SK-N-SH (cell line): ENCODE measurements around the gene SCN3B. TPM values are rescaled to one million over a fixed set of nuclear protein-coding genes. Genes with fewer than 3 reads are reported as not detected.

ENCODE experiments used
- CTCF ChIA-PET: fragments of 300-600, 350-600 bp; formaldehyde crosslinking; extraction: SDS; loops from one replicate; lab custom pipeline; 2021; lab: Yijun Ruan, JAX
- POLR2A ChIA-PET: fragments of 350-600 bp; sonication (Branson Sonifier 250); formaldehyde crosslinking; extraction: SDS; loops from one replicate; lab custom pipeline; 2020; ENCODE audit warnings: antibody characterized with exemption, inconsistent platforms; lab: Yijun Ruan, JAX
- DNase-seq: peaks from one replicate; pipeline ENCODE4 v3.0.0; 2012
- H2AFZ ChIP-seq: fragments of 200-600 bp; sonication (generic); 2 replicates; pipeline ENCODE4 v1.8.1; 2016; ENCODE audit warnings: antibody characterized with exemption, mild to moderate bottlenecking, low read depth
- H3F3A ChIP-seq: fragments of 200-600 bp; sonication (generic); replicated peaks from 2 replicates; pipeline ENCODE3; 2016; ENCODE audit warnings: antibody characterized with exemption, mild to moderate bottlenecking; ENCODE audit not compliant: insufficient read depth
- H3K27ac ChIP-seq, 2 experiments: fragments of 200-500 bp in 1 of 2; fragments of 200-600 bp in 1 of 2; sonication (Bioruptor generic) in 1 of 2; sonication (generic), shearing (Covaris generic) in 1 of 2; 2 replicates each; pipeline versions ENCODE4 v1.5.1 to v1.6.1; 2014 to 2016; ENCODE audit warnings: low read depth in 2 of 2, inconsistent platforms in 1 of 2, low read length in 1 of 2, mild to moderate bottlenecking in 1 of 2, mixed read lengths in 1 of 2
- H3K27me3 ChIP-seq: fragments of 200-600 bp; sonication (generic), shearing (Covaris generic); 2 replicates; pipeline ENCODE4 v1.6.1; 2016; ENCODE audit warnings: mixed run types; ENCODE audit not compliant: insufficient read depth
- H3K36me3 ChIP-seq, 2 experiments: fragments of 200-500 bp in 1 of 2; fragments of 200-600 bp in 1 of 2; sonication (Bioruptor generic) in 1 of 2; sonication (generic) in 1 of 2; replicated peaks in 1 of 2; 2 replicates each; pipeline versions ENCODE3 to v1.5.1; 2014 to 2016; ENCODE audit warnings: low read length in 1 of 2, mild to moderate bottlenecking in 1 of 2; ENCODE audit not compliant: insufficient read depth in 2 of 2, control insufficient read depth in 1 of 2
- H3K4me1 ChIP-seq, 2 experiments: fragments of 200-500 bp in 1 of 2; fragments of 200-600 bp in 1 of 2; sonication (Bioruptor generic) in 1 of 2; sonication (generic), shearing (Covaris generic) in 1 of 2; 2 replicates each; pipeline versions ENCODE4 v1.5.1 to v1.6.1; 2014 to 2016; ENCODE audit warnings: low read depth in 1 of 2, low read length in 1 of 2, mixed run types in 1 of 2; ENCODE audit not compliant: insufficient read depth in 2 of 2, control insufficient read depth in 1 of 2
- H3K4me2 ChIP-seq: fragments of 200-600 bp; sonication (generic), shearing (Covaris generic); 2 replicates; pipeline ENCODE4 v1.6.1; 2017; ENCODE audit warnings: mixed run types
- H3K4me3 ChIP-seq, 2 experiments: fragments of 200-500 bp in 1 of 2; fragments of 200-600 bp in 1 of 2; sonication (Bioruptor generic) in 1 of 2; sonication (generic), shearing (Covaris generic) in 1 of 2; 2 replicates each; pipeline versions ENCODE4 v1.5.1 to v1.8.1; 2014 to 2016; ENCODE audit warnings: low read depth in 2 of 2, inconsistent platforms in 1 of 2, low read length in 1 of 2, mild to moderate bottlenecking in 1 of 2, mixed read lengths in 1 of 2, moderate library complexity in 1 of 2
- H3K79me2 ChIP-seq: fragments of 200-600 bp; sonication (generic); 2 replicates; pipeline ENCODE4 v1.8.1; 2017; ENCODE audit warnings: mild to moderate bottlenecking; ENCODE audit not compliant: insufficient read depth
- H3K9ac ChIP-seq: fragments of 200-600 bp; sonication (generic); 2 replicates; pipeline ENCODE4 v1.6.1; 2017; ENCODE audit warnings: mixed run types
- H3K9me2 ChIP-seq: fragments of 200-600 bp; sonication (generic); 2 replicates; pipeline ENCODE4 v1.6.1; 2017; ENCODE audit warnings: mixed run types
- H3K9me3 ChIP-seq: fragments of 200-600 bp; sonication (generic); 2 replicates; pipeline ENCODE4 v1.6.1; 2017; ENCODE audit warnings: mixed run types, mild to moderate bottlenecking, moderate library complexity
- H4K20me1 ChIP-seq: fragments of 200-600 bp; sonication (generic); 2 replicates; pipeline ENCODE4 v1.6.1; 2017; ENCODE audit warnings: mild to moderate bottlenecking, mixed run types; ENCODE audit not compliant: insufficient read depth
- CHD2 ChIP-seq: fragments of 150-350 bp; IDR thresholded peaks from 2 replicates; pipeline ENCODE4 v1.6.1; 2018; ENCODE audit warnings: low read length; ENCODE audit not compliant: partially characterized antibody
- FOSL2 ChIP-seq: IDR thresholded peaks from 2 replicates; pipeline ENCODE4 v1.4.0; 2012; ENCODE audit warnings: low read depth, mild to moderate bottlenecking, moderate library complexity, borderline replicate concordance
- FOXM1 ChIP-seq: IDR thresholded peaks from 2 replicates; pipeline ENCODE4 v1.4.0; 2012; ENCODE audit warnings: low read depth, mild to moderate bottlenecking
- MAX ChIP-seq: IDR thresholded peaks from 2 replicates; pipeline ENCODE4 v1.4.0; 2012; ENCODE audit warnings: low read depth
- MXI1 ChIP-seq: IDR thresholded peaks from 2 replicates; pipeline ENCODE4 v1.6.1; 2012; ENCODE audit warnings: mild to moderate bottlenecking, low read depth, low read length, improper control_type of control experiment
- NFIC ChIP-seq: IDR thresholded peaks from 2 replicates; pipeline ENCODE4 v1.4.0; 2012; ENCODE audit warnings: borderline replicate concordance
- NRF1 ChIP-seq: IDR thresholded peaks from 2 replicates; pipeline ENCODE4 v1.6.1; 2012; ENCODE audit warnings: low read depth, mild to moderate bottlenecking, low read length
- POLR2AphosphoS5 ChIP-seq: IDR thresholded peaks from 2 replicates; pipeline ENCODE4 v1.6.1; 2012; ENCODE audit warnings: low read depth, low read length
- RAD21 ChIP-seq: IDR thresholded peaks from 2 replicates; pipeline ENCODE4 v1.6.1; 2012; ENCODE audit warnings: mild to moderate bottlenecking, low read length
- RCOR1 ChIP-seq: fragments of 150-350 bp; IDR thresholded peaks from 2 replicates; pipeline ENCODE4 v1.6.1; 2017; ENCODE audit warnings: antibody characterized with exemption, low read length
- REST ChIP-seq: IDR thresholded peaks from 2 replicates; pipeline ENCODE4 v1.6.1; 2012; ENCODE audit warnings: mild to moderate bottlenecking, low read depth, low read length, moderate library complexity
- RFX5 ChIP-seq: IDR thresholded peaks from 2 replicates; pipeline ENCODE4 v1.6.1; 2012; ENCODE audit warnings: mild to moderate bottlenecking, improper control_type of control experiment, low read length
- RXRA ChIP-seq: IDR thresholded peaks from 2 replicates; pipeline ENCODE4 v1.4.0; 2012; ENCODE audit warnings: low read depth, mild to moderate bottlenecking, borderline replicate concordance
- TAF1 ChIP-seq: IDR thresholded peaks from 2 replicates; pipeline ENCODE4 v1.6.1; 2012; ENCODE audit warnings: low read depth, mild to moderate bottlenecking, low read length, moderate library complexity, borderline replicate concordance
- TCF12 ChIP-seq: IDR thresholded peaks from 2 replicates; pipeline ENCODE4 v1.4.0; 2012
- USF1 ChIP-seq: IDR thresholded peaks from 2 replicates; pipeline ENCODE4 v1.4.0; 2012; ENCODE audit warnings: low read depth, borderline replicate concordance
- USF2 ChIP-seq: fragments of 150-350 bp; IDR thresholded peaks from 2 replicates; pipeline ENCODE4 v1.6.1; 2017; ENCODE audit warnings: antibody characterized with exemption, low read length, low read depth, borderline replicate concordance
- YY1 ChIP-seq: IDR thresholded peaks from 2 replicates; pipeline ENCODE4 v1.4.0; 2012; ENCODE audit warnings: low read depth, mild to moderate bottlenecking
- ZBTB33 ChIP-seq: IDR thresholded peaks from 2 replicates; pipeline ENCODE4 v1.4.0; 2012; ENCODE audit warnings: low read depth, borderline replicate concordance
- WGBS: methylation state at CpG from one replicate; pipeline ENCODE4 v1.1.6; 2017; ENCODE audit warnings: low lambda C conversion rate; 5-methylcytosine and 5-hydroxymethylcytosine counted together
- polyA plus RNA-seq, 3 experiments: library from polyadenylated mRNA; depleted of rRNA; stranded (reverse); fragments of >200 nt; gene quantifications; 2 replicates each; pipeline ENCODE4 v1.2.3, GENCODE V29; 2012

Gene SCN3B
- polyA plus RNA-seq, 1 of the 3 experiments (the other 2 are of a cell fraction), result 0.23 TPM

GRCh38 chr11:123608945-123609344 lies 45.5 kb downstream of the SCN3B start:
- no peaks in the 10 kb centered on the region for H3K9me2 ChIP-seq
- DNase-seq, result no peak
- no peaks in the 10 kb centered on the region for H3K27me3 ChIP-seq
- H3K79me2 ChIP-seq, result no peaks in the 10 kb centered on the region
- TF ChIP-seq RAD21 (no peak), POLR2AphosphoS5 (no peak), REST (no peak), USF2 (no peak), TCF12 (no peak), TAF1 (no peak), NRF1 (no peak), ZBTB33 (no peak), NFIC (no peak), RXRA (no peak), RCOR1 (no peak)
- no peak overlapping the region for H3K9ac ChIP-seq
- CTCF ChIA-PET, result interaction anchor here (1.1 kb wide), 1 partner anchor 29 kb away, joined by 4 read pairs; no protein-coding TSS in a partner anchor
- H3K9me3 ChIP-seq, result no peaks in the 10 kb centered on the region
- no peaks in the 10 kb centered on the region for H4K20me1 ChIP-seq
- H3F3A ChIP-seq, result no peaks in the 10 kb centered on the region
- H3K4me1 ChIP-seq, result no peaks in the 10 kb centered on the region
- no peak overlapping the region for H3K4me3 ChIP-seq
- H3K36me3 ChIP-seq, result peaks cover 16 to 42% of the 10 kb centered on the region in 2 experiments
- 96% methylated on average over 7 of the region's 8 CpGs for WGBS
- H2AFZ ChIP-seq, result no peak overlapping the region
- POLR2A ChIA-PET, result no interaction called here
- H3K4me2 ChIP-seq, result no peak overlapping the region
- H3K27ac ChIP-seq, result no peak overlapping the region

GRCh38 chr11:123608371-123608770 lies 46.1 kb downstream of the SCN3B start:
- H3K4me2 ChIP-seq, result no peak overlapping the region
- no peaks in the 10 kb centered on the region for H4K20me1 ChIP-seq
- ChIA-PET POLR2A (no interaction called here), CTCF (interaction anchor here (1.1 kb wide), 1 partner anchor 28 kb away, joined by 4 read pairs; no protein-coding TSS in a partner anchor)
- H3F3A ChIP-seq, result no peaks in the 10 kb centered on the region
- H3K4me3 ChIP-seq, result no peak overlapping the region
- no peak for DNase-seq
- no peak overlapping the region for H2AFZ ChIP-seq
- peaks cover 16 to 37% of the 10 kb centered on the region in 2 experiments for H3K36me3 ChIP-seq
- 95% methylated on average over 9 of the region's 9 CpGs for WGBS
- H3K27me3 ChIP-seq, result no peaks in the 10 kb centered on the region
- H3K9me2 ChIP-seq, result no peaks in the 10 kb centered on the region
- no peak for TF ChIP-seq USF1
- no peak for TF ChIP-seq MAX
- no peak for TF ChIP-seq FOSL2
- TF ChIP-seq YY1, result no peak
- no peak for TF ChIP-seq CHD2
- no peak for TF ChIP-seq USF2
- no peak for TF ChIP-seq RFX5
- no peak for TF ChIP-seq MXI1
- TF ChIP-seq NFIC, result no peak
- TF ChIP-seq FOXM1, result no peak
- TF ChIP-seq TAF1, result no peak
- TF ChIP-seq, all 33 proteins: peak for 0
- H3K79me2 ChIP-seq, result no peaks in the 10 kb centered on the region
- H3K4me1 ChIP-seq, result no peaks in the 10 kb centered on the region
- H3K9ac ChIP-seq, result no peak overlapping the region
- H3K9me3 ChIP-seq, result no peaks in the 10 kb centered on the region
- H3K27ac ChIP-seq, result no peak overlapping the region
